Ramos (cell line): ENCODE measurements around the gene CLOCK.

ENCODE experiments used
- in situ Hi-C: fragments of 300-500 bp; cut with MboI; formaldehyde crosslinking; loops from one replicate; pipeline ENCODE4 v1.14.3; 2022; ENCODE audit warnings: low sequenced_read_pairs; ENCODE audit not compliant: unreplicated experiment

The CLOCK gene

GRCh38 chr4:55498051-55498450, 48.7 kb downstream of the CLOCK start:
- in situ Hi-C loops, result no loop called here

- in situ Hi-C loops, result no loop called here
Measured at GRCh38 chr4:55491486-55491885, 55.2 kb downstream of the CLOCK start.

GRCh38 chr4:55488716-55489115, 58.0 kb downstream of the CLOCK start:
- in situ Hi-C loops, result no loop called here

GRCh38 chr4:55485821-55486220, 60.9 kb downstream of the CLOCK start:
- in situ Hi-C loops, result no loop called here

GRCh38 chr4:55483315-55483714, 63.4 kb downstream of the CLOCK start:
- in situ Hi-C loops, result no loop called here

- in situ Hi-C loops, result no loop called here
Measured at GRCh38 chr4:55475394-55476243, 71.1 kb downstream of the CLOCK start.

GRCh38 chr4:55469979-55470378, 76.7 kb downstream of the CLOCK start:
- in situ Hi-C loops, result no loop called here

- in situ Hi-C loops, result no loop called here
Measured at GRCh38 chr4:55468724-55469123, 78.0 kb downstream of the CLOCK start.

- in situ Hi-C loops, result no loop called here
Measured at GRCh38 chr4:55466001-55466400, 80.7 kb downstream of the CLOCK start.

GRCh38 chr4:55458611-55459010, 88.1 kb downstream of the CLOCK start:
- in situ Hi-C loops, result no loop called here

- in situ Hi-C loops, result no loop called here
Measured at GRCh38 chr4:55458164-55458563, 88.5 kb downstream of the CLOCK start.

- in situ Hi-C loops, result no loop called here
Measured at GRCh38 chr4:55450566-55450965, 96.1 kb downstream of the CLOCK start.

- in situ Hi-C loops, result no loop called here
Measured at GRCh38 chr4:55447831-55448230, 98.9 kb downstream of the CLOCK start.

- in situ Hi-C loops, result no loop called here
Measured at GRCh38 chr4:55447108-55447708, 99.5 kb downstream of the CLOCK start.

- in situ Hi-C loops, result no loop called here
Measured at GRCh38 chr4:55446578-55446922, 100.2 kb downstream of the CLOCK start.

GRCh38 chr4:55445921-55446577, 100.7 kb downstream of the CLOCK start:
- in situ Hi-C loops, result no loop called here

GRCh38 chr4:55444827-55445226, 101.9 kb downstream of the CLOCK start:
- in situ Hi-C loops, result no loop called here

GRCh38 chr4:55442541-55442940, 104.2 kb downstream of the CLOCK start:
- in situ Hi-C loops, result no loop called here

GRCh38 chr4:55440786-55441185, 105.9 kb downstream of the CLOCK start:
- in situ Hi-C loops, result no loop called here

- in situ Hi-C loops, result no loop called here
Measured at GRCh38 chr4:55439023-55439422, 107.7 kb downstream of the CLOCK start.

- in situ Hi-C loops, result no loop called here
Measured at GRCh38 chr4:55438314-55438713, 108.4 kb downstream of the CLOCK start.
